AG04449 (cell line): ENCODE results near the gene TYMP.

ENCODE experiments used
- CTCF ChIA-PET: fragments of 350-600 bp; formaldehyde crosslinking; extraction: SDS; loops from one replicate; lab custom pipeline; 2021; ENCODE audit warnings: antibody characterized with exemption; lab: Yijun Ruan, JAX
- POLR2A ChIA-PET: fragments of 400-600, 350-600 bp; formaldehyde crosslinking; extraction: SDS; loops from one replicate; lab custom pipeline; 2020; ENCODE audit warnings: antibody characterized with exemption, inconsistent platforms; lab: Yijun Ruan, JAX
- DNase-seq: peaks from one replicate; pipeline ENCODE4 v3.0.0-alpha.2; 2010; ENCODE audit warnings: low read depth, low spot score
- H3K4me3 ChIP-seq: 2 replicates; pipeline ENCODE4 v1.5.1; 2011; ENCODE audit warnings: low read depth, mild to moderate bottlenecking, control low read depth, low read length
- CTCF ChIP-seq: IDR thresholded peaks from one replicate; pipeline ENCODE4 v1.5.1; 2011; ENCODE audit warnings: mild to moderate bottlenecking, moderate library complexity, low read length, control low read depth, inconsistent platforms; ENCODE audit not compliant: insufficient read depth; ENCODE audit errors: missing control alignments

Gene TYMP

GRCh38 chr22:50503475-50504145, 26.2 kb downstream of the TYMP start:
- TF ChIP-seq CTCF = peak; percentile 14
- H3K4me3 ChIP-seq = no peak overlapping the region
- no peak for DNase-seq
- POLR2A ChIA-PET = no interaction called here
- CTCF ChIA-PET = interaction anchor here (1.1 to 1.6 kb wide), 2 partner anchors 10 to 15 kb away, joined by 3 to 5 read pairs; no protein-coding TSS in a partner anchor

DNA sequence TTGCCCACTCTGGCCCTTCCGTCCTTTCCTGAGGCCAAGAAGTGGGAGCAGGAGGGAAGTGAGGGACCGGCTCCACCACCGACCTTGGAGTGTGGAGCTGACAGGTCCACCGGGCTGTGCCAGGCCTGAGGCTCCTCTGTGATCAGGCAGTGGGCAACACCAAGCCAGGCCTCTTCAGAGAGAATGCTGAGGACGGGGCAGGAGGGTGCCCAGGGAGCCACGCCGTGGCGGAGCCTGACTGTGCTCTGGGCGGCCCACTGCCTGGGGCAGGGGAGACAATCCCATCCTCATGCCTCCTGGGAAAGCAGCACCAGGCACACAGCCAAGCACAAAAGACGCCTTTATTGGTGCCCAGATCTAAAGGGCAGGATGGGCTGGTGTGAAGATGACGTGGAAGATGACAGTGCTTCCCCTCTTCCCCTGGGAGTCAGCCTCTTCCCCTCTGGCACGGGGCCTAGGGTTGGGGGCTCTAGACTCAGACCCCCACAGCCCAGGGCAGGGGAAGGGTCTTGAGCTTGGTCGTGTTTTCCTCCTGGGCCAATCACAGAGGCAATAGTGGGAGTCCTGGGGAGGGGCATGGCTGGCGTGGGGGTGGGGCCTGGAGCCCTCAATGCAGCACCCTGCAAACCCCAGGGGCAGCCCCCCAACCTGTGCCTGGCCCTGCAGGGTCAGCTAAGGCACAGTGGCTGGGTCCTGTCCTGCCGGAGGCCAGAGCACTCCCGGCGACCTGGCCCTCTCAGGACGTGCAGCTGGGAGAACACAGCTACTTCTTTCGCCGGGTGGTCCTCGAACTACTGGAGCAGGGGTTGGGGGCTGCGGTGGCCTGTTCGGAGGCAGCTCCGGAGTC, 27.0 kb downstream of the TYMP start:
- CTCF ChIA-PET = interaction anchor here (1.1 to 1.6 kb wide), 2 partner anchors 10 to 16 kb away, joined by 3 to 5 read pairs; no protein-coding TSS in a partner anchor
- H3K4me3 ChIP-seq = no peak overlapping the region
- POLR2A ChIA-PET = interaction anchor here (0.6 kb wide), 1 partner anchor 117 kb away, joined by 4 read pairs; no protein-coding TSS in a partner anchor
- TF ChIP-seq CTCF = no peak
- no peak for DNase-seq

- DNase-seq = no peak
- ChIA-PET CTCF (no interaction called here), POLR2A (no interaction called here)
- H3K4me3 ChIP-seq = no peak overlapping the region
- TF ChIP-seq CTCF = no peak
Observed at GRCh38 chr22:50502096-50502495, 27.7 kb downstream of the TYMP start.

GRCh38 chr22:50500452-50500851, 29.4 kb downstream of the TYMP start:
- H3K4me3 ChIP-seq = no peak overlapping the region
- ChIA-PET CTCF (interaction anchor here (0.6 to 1.4 kb wide), 3 partner anchors 9 to 353 kb away, joined by 3 to 4 read pairs (median 3); no protein-coding TSS in a partner anchor), POLR2A (no interaction called here)
- DNase-seq = no peak
- no peak for TF ChIP-seq CTCF

DNA sequence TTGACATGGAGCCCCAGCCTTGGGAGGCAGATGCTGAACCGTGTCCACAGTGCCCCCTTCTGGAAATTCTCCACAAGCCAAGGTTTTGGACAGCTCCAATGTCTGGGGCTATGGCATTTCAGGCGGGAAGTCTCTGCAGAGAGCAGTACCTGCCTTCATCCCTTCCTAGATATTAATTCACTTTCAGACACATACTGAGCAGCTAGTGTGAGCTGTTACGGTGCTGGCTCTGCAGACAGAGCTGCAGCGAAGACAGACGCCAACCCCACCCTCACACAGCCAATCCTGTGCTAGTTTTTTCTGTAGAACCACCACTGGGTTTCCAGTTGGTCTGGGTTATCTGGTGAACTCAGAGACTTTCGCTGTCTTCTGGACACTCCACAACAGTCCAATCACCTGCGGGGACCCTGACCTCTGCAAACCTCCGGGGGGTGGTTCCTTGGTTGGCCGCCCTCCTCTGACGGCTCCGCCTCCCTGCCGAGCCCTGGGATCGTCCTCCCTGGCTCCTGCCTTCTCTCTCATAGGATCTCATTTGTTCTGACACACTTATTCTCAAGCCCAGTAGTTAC, 31.4 kb downstream of the TYMP start:
- CTCF ChIA-PET = interaction anchor here (0.7 to 3.1 kb wide), 18 partner anchors 8 to 257 kb away, joined by 3 to 24 read pairs (median 4); partner anchors contain the start of genes MIOX and SCO2
- TF ChIP-seq CTCF = peak; percentile 63
- no peak for DNase-seq
- POLR2A ChIA-PET = interaction anchor here (0.9 kb wide), 1 partner anchor 9 kb away, joined by 4 read pairs; the partner anchor contains the start of genes LMF2 and NCAPH2
- H3K4me3 ChIP-seq = no peak overlapping the region
